ENCODE data around the gene ABCC11. TPM values are rescaled to one million over a fixed set of nuclear protein-coding genes. Genes with fewer than 3 reads are reported as not detected.
"Not testable (repeated sequence)": the region's sequence is repeated elsewhere in the genome, so short reads cannot be mapped to it uniquely, and the experiment has no call there.

Gene ABCC11
- total RNA-seq, 4 donors from 2014 or later = not detected

- H3K9me3 ChIP-seq = no peaks in the 10 kb centered on the region
- DNase-seq (ENCODE audit: low spot score in 2 of 2) = no peak
- H3K36me3 ChIP-seq = peaks cover 0 to 35% (median 0%) of the 10 kb centered on the region in 3 donors
- peaks cover 0 to 44% (median 0%) of the 10 kb centered on the region in 4 donors for H3K4me1 ChIP-seq
- H3K27ac ChIP-seq = no peak overlapping the region
- no peak overlapping the region for H3K4me3 ChIP-seq
- WGBS, 2 donors = 72 to 76% methylated on average over 5 of the region's 5 CpGs
- no peaks in the 10 kb centered on the region for H3K27me3 ChIP-seq
- TF ChIP-seq POLR2A (IDR thresholded peaks at IDR 0.05) (no peak), CTCF (IDR thresholded peaks at IDR 0.05) (no peak), EP300 (IDR thresholded peaks at IDR 0.05) (no peak)
Observed at GRCh38 chr16:48252013-48252412, 4.7 kb upstream of the ABCC11 start.

GRCh38 chr16:48250520-48251278 is 3.4 kb upstream of the ABCC11 start:
- H3K4me1 ChIP-seq = peaks cover 0 to 57% (median 11%) of the 10 kb centered on the region in 4 donors
- peaks cover 0 to 30% (median 0%) of the 10 kb centered on the region in 3 donors for H3K36me3 ChIP-seq
- 89 to 90% methylated on average over 5 of the region's 5 CpGs for WGBS, 2 donors
- H3K27ac ChIP-seq = no peak overlapping the region
- H3K4me3 ChIP-seq = no peak overlapping the region
- TF ChIP-seq POLR2A (IDR thresholded peaks at IDR 0.05) = no peak
- no peak for TF ChIP-seq CTCF (IDR thresholded peaks at IDR 0.05)
- no peak for TF ChIP-seq EP300 (IDR thresholded peaks at IDR 0.05)
- H3K9me3 ChIP-seq = no peaks in the 10 kb centered on the region
- no peak for DNase-seq (ENCODE audit: low spot score in 2 of 2)
- H3K27me3 ChIP-seq = no peaks in the 10 kb centered on the region

- Histone ChIP-seq H3K9me3 (no peaks in the 10 kb centered on the region), H3K27ac (peak overlapping the region in 1 of 4 donors; percentile 90), H3K27me3 (no peaks in the 10 kb centered on the region), H3K4me1 (peaks cover 0 to 60% (median 14%) of the 10 kb centered on the region in 4 donors), H3K36me3 (no peaks in the 10 kb centered on the region), H3K4me3 (no peak overlapping the region)
- no peak for DNase-seq (ENCODE audit: low spot score in 2 of 2)
- TF ChIP-seq POLR2A (IDR thresholded peaks at IDR 0.05) (no peak), EP300 (IDR thresholded peaks at IDR 0.05) (no peak), CTCF (IDR thresholded peaks at IDR 0.05) (no peak)
- 14 to 16% methylated on average over 2 of the region's 2 CpGs for WGBS, 2 donors
Observed at GRCh38 chr16:48246066-48246465, 1.3 kb downstream of the ABCC11 start.

DNA sequence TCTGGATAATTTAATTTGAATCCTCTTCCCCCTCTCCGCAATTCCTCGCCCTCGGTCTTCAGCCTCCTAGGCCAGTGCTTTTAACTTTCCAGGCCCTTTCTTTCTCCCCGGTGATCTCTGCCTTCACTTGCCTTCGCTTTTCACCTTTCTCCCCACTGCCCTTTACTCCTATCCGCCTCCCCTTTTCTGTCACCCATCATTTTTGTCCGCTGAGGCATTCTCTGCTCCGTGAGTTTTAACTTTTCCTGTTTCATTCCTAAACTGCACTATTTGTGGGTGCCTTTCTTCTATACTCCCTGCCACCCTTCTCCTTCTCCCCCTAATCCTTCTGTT is 2.5 kb downstream of the ABCC11 start:
- Histone ChIP-seq H3K27me3 (no peaks in the 10 kb centered on the region), H3K4me3 (peak overlapping the region; percentile 59 to 84 (median 68)), H3K36me3 (no peaks in the 10 kb centered on the region), H3K4me1 (peaks cover 0 to 48% (median 14%) of the 10 kb centered on the region in 4 donors), H3K9me3 (no peaks in the 10 kb centered on the region), H3K27ac (peak overlapping the region; percentile 79 to 90 (median 86))
- TF ChIP-seq POLR2A (IDR thresholded peaks at IDR 0.05) (no peak), EP300 (IDR thresholded peaks at IDR 0.05) (no peak), CTCF (IDR thresholded peaks at IDR 0.05) (no peak)
- WGBS, 2 donors = 2 to 3% methylated on average over 8 of the region's 8 CpGs
- DNase-seq (ENCODE audit: low spot score in 2 of 2) = no peak

GRCh38 chr16:48244080-48244862 is 3.1 kb downstream of the ABCC11 start, which contains the start of gene LONP2:
Gene LONP2 (plus strand): TSS chr16:48244300. CDS start chr16:48244389, 89 bp downstream.
- H3K27me3 ChIP-seq = no peaks in the 10 kb centered on the region
- DNase-seq (ENCODE audit: low spot score in 2 of 2) = peak; percentile 72 to 85
- H3K9me3 ChIP-seq = no peaks in the 10 kb centered on the region
- H3K36me3 ChIP-seq = no peaks in the 10 kb centered on the region
- H3K4me1 ChIP-seq = peaks cover 0 to 44% (median 14%) of the 10 kb centered on the region in 4 donors
- H3K27ac ChIP-seq = peak within 1 kb of the TSS; percentile 79 to 90 (median 86)
- WGBS, 2 donors = 0 to 1% methylated on average over 22 to 26 of the region's 63 CpGs
- peak in 1 of 2 donors; percentile 63 for TF ChIP-seq POLR2A (IDR thresholded peaks at IDR 0.05)
- TF ChIP-seq EP300 (IDR thresholded peaks at IDR 0.05) = peak; percentile 88 to 96
- peak in 1 of 5 experiments; percentile 24 for TF ChIP-seq CTCF (IDR thresholded peaks at IDR 0.05)
- H3K4me3 ChIP-seq = peak within 1 kb of the TSS; percentile 59 to 84 (median 68)

DNA sequence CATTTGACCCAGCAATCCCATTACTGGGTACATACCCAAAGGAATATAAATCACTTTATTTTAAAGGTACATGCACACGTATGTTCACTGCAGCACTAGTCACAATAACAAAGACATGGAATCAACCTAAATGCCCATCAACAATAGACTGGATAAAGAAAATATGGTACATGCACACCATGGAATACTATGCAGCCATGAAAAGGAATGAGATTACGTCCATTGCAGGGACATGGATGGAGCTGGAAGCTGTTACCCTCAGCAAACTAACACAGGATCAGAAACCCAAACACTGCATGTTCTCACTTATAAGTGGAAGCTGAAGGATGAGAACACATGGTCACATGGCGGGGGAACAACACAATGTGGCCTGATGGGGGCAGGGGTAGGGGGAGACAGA is 7.2 kb downstream of the ABCC11 start:
- not testable (repeated sequence) for H3K36me3 ChIP-seq; DNase-seq (ENCODE audit: low spot score in 2 of 2); H3K27ac ChIP-seq; H3K9me3 ChIP-seq; H3K4me1 ChIP-seq; H3K27me3 ChIP-seq; H3K4me3 ChIP-seq
- 94 to 97% methylated on average over 3 of the region's 3 CpGs for WGBS, 2 donors
